Measurements from ENCODE around the gene PRR33. TPM values are rescaled to one million over a fixed set of nuclear protein-coding genes. Genes with fewer than 3 reads are reported as not detected.

PRR33 gene
- total and polyA plus RNA-seq, 2 experiments from 2014 or later = 0.29 TPM; not detected in 1

DNA sequence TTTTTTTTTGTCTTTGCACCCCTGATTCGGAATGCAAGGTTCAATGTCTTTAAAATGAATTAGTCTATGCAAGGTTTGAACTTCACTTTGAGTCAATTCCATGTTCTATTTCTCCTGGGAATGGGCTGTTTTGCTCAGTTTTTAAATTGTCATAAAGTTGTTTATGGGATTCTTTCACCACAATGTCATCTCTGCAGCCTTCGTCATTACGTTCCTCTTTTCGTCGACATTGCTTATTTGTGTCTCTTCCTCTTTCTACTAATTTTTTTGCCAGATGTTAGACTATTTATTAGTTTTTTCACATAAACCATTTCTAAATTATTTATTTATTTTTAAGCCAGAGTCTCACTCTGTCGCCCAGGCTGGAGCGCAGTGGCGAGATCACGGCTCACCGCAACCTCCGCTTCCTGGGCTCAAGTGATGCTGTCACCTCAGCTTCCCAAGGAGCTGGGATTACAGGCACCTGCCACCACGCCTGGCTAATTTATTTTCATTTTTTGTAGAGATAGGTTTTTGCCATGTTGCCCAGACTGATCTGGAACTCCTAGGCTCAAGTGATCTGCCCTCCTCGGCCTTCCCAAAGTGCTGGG, 20.7 kb upstream of the PRR33 start:
- Histone ChIP-seq H3K4me2 (no peak overlapping the region), H3K9me2 (replicated peaks; ENCODE audit: insufficient read depth) (no peaks in the 10 kb centered on the region), H2AFZ (no peak overlapping the region), H3K27ac (no peak overlapping the region), H3K27me3 (no peaks in the 10 kb centered on the region), H3K79me2 (no peaks in the 10 kb centered on the region), H3K36me3 (replicated peaks; ENCODE audit: insufficient read depth, low read depth) (no peaks in the 10 kb centered on the region), H3K4me1 (ENCODE audit: insufficient read depth) (peaks cover 10% of the 10 kb centered on the region), H3K9me3 (ENCODE audit: low read depth) (no peaks in the 10 kb centered on the region), H4K20me1 (ENCODE audit: insufficient read depth, poor library complexity, severe bottlenecking) (no peaks in the 10 kb centered on the region), H3K4me3 (no peak overlapping the region)
- TF ChIP-seq EZH2phosphoT487 (IDR thresholded peaks at IDR 0.05; ENCODE audit: low read depth, severe bottlenecking, unreplicated experiment) = no peak
- TF ChIP-seq, protein P1, sequence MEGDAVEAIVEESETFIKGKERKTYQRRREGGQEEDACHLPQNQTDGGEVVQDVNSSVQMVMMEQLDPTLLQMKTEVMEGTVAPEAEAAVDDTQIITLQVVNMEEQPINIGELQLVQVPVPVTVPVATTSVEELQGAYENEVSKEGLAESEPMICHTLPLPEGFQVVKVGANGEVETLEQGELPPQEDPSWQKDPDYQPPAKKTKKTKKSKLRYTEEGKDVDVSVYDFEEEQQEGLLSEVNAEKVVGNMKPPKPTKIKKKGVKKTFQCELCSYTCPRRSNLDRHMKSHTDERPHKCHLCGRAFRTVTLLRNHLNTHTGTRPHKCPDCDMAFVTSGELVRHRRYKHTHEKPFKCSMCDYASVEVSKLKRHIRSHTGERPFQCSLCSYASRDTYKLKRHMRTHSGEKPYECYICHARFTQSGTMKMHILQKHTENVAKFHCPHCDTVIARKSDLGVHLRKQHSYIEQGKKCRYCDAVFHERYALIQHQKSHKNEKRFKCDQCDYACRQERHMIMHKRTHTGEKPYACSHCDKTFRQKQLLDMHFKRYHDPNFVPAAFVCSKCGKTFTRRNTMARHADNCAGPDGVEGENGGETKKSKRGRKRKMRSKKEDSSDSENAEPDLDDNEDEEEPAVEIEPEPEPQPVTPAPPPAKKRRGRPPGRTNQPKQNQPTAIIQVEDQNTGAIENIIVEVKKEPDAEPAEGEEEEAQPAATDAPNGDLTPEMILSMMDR (IDR thresholded peaks at IDR 0.05; ENCODE audit: poor library complexity) = no peak
- no peak for TF ChIP-seq EZH2 (IDR thresholded peaks at IDR 0.05; ENCODE audit: borderline replicate concordance)
- 86% methylated on average over 13 of the region's 13 CpGs for WGBS (ENCODE audit: low lambda C conversion rate, missing lambda C conversion rate)
- no peak for DNase-seq (ENCODE audit: low spot score)

DNA sequence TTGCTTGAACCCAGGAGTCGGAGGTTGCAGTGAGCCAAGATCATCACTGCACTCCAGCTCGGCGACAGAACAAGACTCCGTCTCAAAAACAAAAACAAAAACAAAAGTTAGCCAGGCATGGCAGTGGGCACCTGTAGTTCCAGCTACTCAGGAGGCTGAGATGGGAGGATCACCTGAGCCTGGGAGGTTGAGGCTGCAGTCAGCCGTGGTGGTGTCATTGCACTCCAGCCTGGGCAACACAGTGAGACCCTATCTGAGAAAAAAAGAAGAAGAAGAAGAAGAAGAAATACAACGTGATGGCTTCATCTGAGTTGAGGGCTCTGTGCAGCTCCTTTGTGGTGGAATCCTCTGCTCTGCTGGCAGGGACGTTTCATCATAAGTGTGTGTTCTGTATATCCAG, 17.8 kb upstream of the PRR33 start:
- no peak overlapping the region for H3K4me3 ChIP-seq
- no peak overlapping the region for H3K4me2 ChIP-seq
- no peak overlapping the region for H2AFZ ChIP-seq
- no peaks in the 10 kb centered on the region for H4K20me1 ChIP-seq (ENCODE audit: insufficient read depth, poor library complexity, severe bottlenecking)
- no peak overlapping the region for H3K27ac ChIP-seq
- H3K9me2 ChIP-seq (replicated peaks; ENCODE audit: insufficient read depth) = no peaks in the 10 kb centered on the region
- H3K9me3 ChIP-seq (ENCODE audit: low read depth) = no peaks in the 10 kb centered on the region
- H3K36me3 ChIP-seq (replicated peaks; ENCODE audit: insufficient read depth, low read depth) = no peaks in the 10 kb centered on the region
- TF ChIP-seq EZH2 (IDR thresholded peaks at IDR 0.05; ENCODE audit: borderline replicate concordance) = no peak
- TF ChIP-seq, protein P1 (IDR thresholded peaks at IDR 0.05; ENCODE audit: poor library complexity) = no peak
- no peak for TF ChIP-seq EZH2phosphoT487 (IDR thresholded peaks at IDR 0.05; ENCODE audit: low read depth, severe bottlenecking, unreplicated experiment)
- no peak for DNase-seq (ENCODE audit: low spot score)
- H3K4me1 ChIP-seq (ENCODE audit: insufficient read depth) = peaks cover 23% of the 10 kb centered on the region
- 97% methylated on average over 7 of the region's 7 CpGs for WGBS (ENCODE audit: low lambda C conversion rate, missing lambda C conversion rate)
- no peaks in the 10 kb centered on the region for H3K27me3 ChIP-seq
- no peaks in the 10 kb centered on the region for H3K79me2 ChIP-seq

DNA sequence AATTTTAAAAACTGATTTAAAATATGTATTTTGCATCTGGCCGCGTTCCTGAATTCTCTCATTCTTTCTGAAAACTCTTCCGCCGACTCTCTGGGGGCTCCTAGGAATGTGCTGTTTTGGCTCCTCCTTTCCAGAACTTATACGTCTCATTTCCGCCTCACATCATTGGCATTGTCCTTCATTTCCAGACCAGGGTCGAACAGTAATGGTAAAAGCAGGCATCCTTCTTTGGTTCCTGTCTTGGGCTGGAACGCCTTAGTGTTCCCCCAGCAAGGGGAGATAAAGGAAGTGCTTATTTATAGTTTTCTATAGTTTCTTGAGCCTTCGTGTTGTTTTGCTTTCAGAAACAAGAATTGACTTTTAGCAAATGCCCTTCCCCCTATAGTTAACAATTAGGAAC, 16.9 kb upstream of the PRR33 start:
- no peaks in the 10 kb centered on the region for H3K36me3 ChIP-seq (replicated peaks; ENCODE audit: insufficient read depth, low read depth)
- peak overlapping the region; percentile 86 for H3K27ac ChIP-seq
- DNase-seq (ENCODE audit: low spot score) = no peak
- no peaks in the 10 kb centered on the region for H3K79me2 ChIP-seq
- H3K9me2 ChIP-seq (replicated peaks; ENCODE audit: insufficient read depth) = no peaks in the 10 kb centered on the region
- no peak for TF ChIP-seq EZH2phosphoT487 (IDR thresholded peaks at IDR 0.05; ENCODE audit: low read depth, severe bottlenecking, unreplicated experiment)
- TF ChIP-seq EZH2 (IDR thresholded peaks at IDR 0.05; ENCODE audit: borderline replicate concordance) = no peak
- TF ChIP-seq, protein P1 (IDR thresholded peaks at IDR 0.05; ENCODE audit: poor library complexity) = no peak
- no peak overlapping the region for H2AFZ ChIP-seq
- 59% methylated on average over 9 of the region's 9 CpGs for WGBS (ENCODE audit: low lambda C conversion rate, missing lambda C conversion rate)
- peaks cover 23% of the 10 kb centered on the region for H3K4me1 ChIP-seq (ENCODE audit: insufficient read depth)
- no peaks in the 10 kb centered on the region for H3K27me3 ChIP-seq
- H3K4me2 ChIP-seq = peak overlapping the region; percentile 44
- no peaks in the 10 kb centered on the region for H3K9me3 ChIP-seq (ENCODE audit: low read depth)
- H3K4me3 ChIP-seq = no peak overlapping the region
- no peaks in the 10 kb centered on the region for H4K20me1 ChIP-seq (ENCODE audit: insufficient read depth, poor library complexity, severe bottlenecking)

All from hepatocyte (in vitro differentiated cells).